SK-N-SH (cell line): ENCODE data around the gene BZW2.

ENCODE experiments used
- EZH2phosphoT487 ChIP-seq: fragments of 200-600 bp; sonication (generic); IDR thresholded peaks from 2 replicates; pipeline ENCODE4 v1.6.1; 2017; ENCODE audit warnings: low read depth, mixed run types, mild to moderate bottlenecking, antibody characterized with exemption, moderate library complexity, borderline replicate concordance
- MAX ChIP-seq: IDR thresholded peaks from 2 replicates; pipeline ENCODE4 v1.4.0; 2012; ENCODE audit warnings: low read depth
- TAF1 ChIP-seq: IDR thresholded peaks from 2 replicates; pipeline ENCODE4 v1.6.1; 2012; ENCODE audit warnings: low read depth, mild to moderate bottlenecking, low read length, moderate library complexity, borderline replicate concordance
- TF ChIP-seq, protein P1 (sequence below): fragments of 200-600 bp; sonication (generic); IDR thresholded peaks from 2 replicates; pipeline ENCODE4 v1.6.1; 2017; ENCODE audit warnings: antibody characterized with exemption, mild to moderate bottlenecking, moderate library complexity

- TF ChIP-seq, protein P1, sequence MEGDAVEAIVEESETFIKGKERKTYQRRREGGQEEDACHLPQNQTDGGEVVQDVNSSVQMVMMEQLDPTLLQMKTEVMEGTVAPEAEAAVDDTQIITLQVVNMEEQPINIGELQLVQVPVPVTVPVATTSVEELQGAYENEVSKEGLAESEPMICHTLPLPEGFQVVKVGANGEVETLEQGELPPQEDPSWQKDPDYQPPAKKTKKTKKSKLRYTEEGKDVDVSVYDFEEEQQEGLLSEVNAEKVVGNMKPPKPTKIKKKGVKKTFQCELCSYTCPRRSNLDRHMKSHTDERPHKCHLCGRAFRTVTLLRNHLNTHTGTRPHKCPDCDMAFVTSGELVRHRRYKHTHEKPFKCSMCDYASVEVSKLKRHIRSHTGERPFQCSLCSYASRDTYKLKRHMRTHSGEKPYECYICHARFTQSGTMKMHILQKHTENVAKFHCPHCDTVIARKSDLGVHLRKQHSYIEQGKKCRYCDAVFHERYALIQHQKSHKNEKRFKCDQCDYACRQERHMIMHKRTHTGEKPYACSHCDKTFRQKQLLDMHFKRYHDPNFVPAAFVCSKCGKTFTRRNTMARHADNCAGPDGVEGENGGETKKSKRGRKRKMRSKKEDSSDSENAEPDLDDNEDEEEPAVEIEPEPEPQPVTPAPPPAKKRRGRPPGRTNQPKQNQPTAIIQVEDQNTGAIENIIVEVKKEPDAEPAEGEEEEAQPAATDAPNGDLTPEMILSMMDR = no peak
- TF ChIP-seq TAF1 = no peak
- TF ChIP-seq EZH2phosphoT487 = no peak
- TF ChIP-seq MAX = no peak
Measured at GRCh38 chr7:16630654-16631053, 15.3 kb upstream of the BZW2 start.
